Measurements from ENCODE around the gene SUN3.

The SUN3 gene

GRCh38 chr7:48028938-48029337, at the start of gene SUN3:
SUN3 (minus strand) TSS chr7:48029107; CDS start chr7:48028938, 169 bp downstream.
- no peak for TF ChIP-seq CTCF (IDR thresholded peaks at IDR 0.05; ENCODE audit: insufficient read depth, low read depth, low read length, missing control alignments)
- no peak for DNase-seq (ENCODE audit: low read depth)
- no peak within 1 kb of the TSS for H3K4me3 ChIP-seq (ENCODE audit: low read depth, low read length)

- no peak for DNase-seq (ENCODE audit: low read depth)
- no peak for TF ChIP-seq CTCF (IDR thresholded peaks at IDR 0.05; ENCODE audit: insufficient read depth, low read depth, low read length, missing control alignments)
- H3K4me3 ChIP-seq (ENCODE audit: low read depth, low read length) = no peak overlapping the region
Measured at GRCh38 chr7:48078470-48078869, 49.6 kb upstream of the SUN3 start.

- no peak for DNase-seq (ENCODE audit: low read depth)
- H3K4me3 ChIP-seq (ENCODE audit: low read depth, low read length) = no peak overlapping the region
- no peak for TF ChIP-seq CTCF (IDR thresholded peaks at IDR 0.05; ENCODE audit: insufficient read depth, low read depth, low read length, missing control alignments)
Measured at GRCh38 chr7:48077423-48077822, 48.5 kb upstream of the SUN3 start.

GRCh38 chr7:48074204-48074654, 45.3 kb upstream of the SUN3 start:
- TF ChIP-seq CTCF (IDR thresholded peaks at IDR 0.05; ENCODE audit: insufficient read depth, low read depth, low read length, missing control alignments) = no peak
- DNase-seq (ENCODE audit: low read depth) = no peak
- no peak overlapping the region for H3K4me3 ChIP-seq (ENCODE audit: low read depth, low read length)

- H3K4me3 ChIP-seq (ENCODE audit: low read depth, low read length) = no peak overlapping the region
- DNase-seq (ENCODE audit: low read depth) = no peak
- no peak for TF ChIP-seq CTCF (IDR thresholded peaks at IDR 0.05; ENCODE audit: insufficient read depth, low read depth, low read length, missing control alignments)
Measured at GRCh38 chr7:48067475-48067874, 38.6 kb upstream of the SUN3 start.

GRCh38 chr7:48063985-48064384, 35.1 kb upstream of the SUN3 start:
- no peak for TF ChIP-seq CTCF (IDR thresholded peaks at IDR 0.05; ENCODE audit: insufficient read depth, low read depth, low read length, missing control alignments)
- no peak overlapping the region for H3K4me3 ChIP-seq (ENCODE audit: low read depth, low read length)
- DNase-seq (ENCODE audit: low read depth) = no peak

- H3K4me3 ChIP-seq (ENCODE audit: low read depth, low read length) = no peak overlapping the region
- DNase-seq (ENCODE audit: low read depth) = no peak
- TF ChIP-seq CTCF (IDR thresholded peaks at IDR 0.05; ENCODE audit: insufficient read depth, low read depth, low read length, missing control alignments) = no peak
Measured at GRCh38 chr7:48059706-48060105, 30.8 kb upstream of the SUN3 start.

All from GM12865 (cell line).